Measurements from ENCODE around the gene TEAD1. TPM values are rescaled to one million over a fixed set of nuclear protein-coding genes. Genes with fewer than 3 reads are reported as not detected.

TEAD1 gene
- total and polyA plus RNA-seq, 2 donors (not counting 3 experiments of a cell fraction or from before 2014, with no cell fraction given): 15.3 to 49.0 TPM

GRCh38 chr11:12690663-12691062, 16.4 kb downstream of the TEAD1 start:
- CTCF ChIA-PET: interaction anchor here (2.0 kb wide), 1 partner anchor 12 kb away, joined by 7 read pairs; no protein-coding TSS in a partner anchor
- intact Hi-C loops (cut with micrococcal nuclease) (loop anchor here (5.0 to 10.0 kb wide), 3 partner anchors 358 to 716 kb away; no protein-coding TSS in a partner anchor), dilution Hi-C loops (cut with MboI; ENCODE audit: extremely low pct_ligation_motif_present, low sequenced_read_pairs) (no loop called here)
- H3K27me3 ChIP-seq (ENCODE audit: control insufficient read depth in 2 of 2, insufficient read depth in 2 of 2, low read length in 2 of 2): no peaks in the 10 kb centered on the region
- H3K9me3 ChIP-seq (replicated peaks; ENCODE audit: control insufficient read depth, insufficient read depth, low read length): no peaks in the 10 kb centered on the region
- DNase-seq (ENCODE audit: low read depth, low spot score): no peak
- H3K79me2 ChIP-seq (ENCODE audit: control insufficient read depth, insufficient read depth, low read length): peaks cover 60% of the 10 kb centered on the region
- no peaks in the 10 kb centered on the region for H4K20me1 ChIP-seq (replicated peaks; ENCODE audit: control insufficient read depth, extremely low read depth, insufficient read depth, low read length)
- peaks cover 62% of the 10 kb centered on the region for H3K4me1 ChIP-seq (ENCODE audit: control insufficient read depth, extremely low read depth, insufficient read depth, low read length)
- POLR2A ChIA-PET: no interaction called here
- H3K9ac ChIP-seq (replicated peaks; ENCODE audit: extremely low read depth, insufficient read depth, low read length): no peak overlapping the region
- TF ChIP-seq POLR2A (IDR thresholded peaks at IDR 0.05; ENCODE audit: low read depth, low read length): no peak
- TF ChIP-seq GATA2 (IDR thresholded peaks at IDR 0.05; ENCODE audit: insufficient read depth, insufficient read length, low read depth, low read length): no peak
- TF ChIP-seq FOS (IDR thresholded peaks at IDR 0.05; ENCODE audit: borderline replicate concordance, insufficient read depth, low read length): no peak
- TF ChIP-seq MYC (IDR thresholded peaks at IDR 0.05; ENCODE audit: low read depth, low read length): no peak
- no peaks in the 10 kb centered on the region for H3K9me1 ChIP-seq (replicated peaks; ENCODE audit: control insufficient read depth, extremely low read depth, insufficient read depth, low read length)
- no peak overlapping the region for H3K27ac ChIP-seq (ENCODE audit: insufficient read depth, low read depth, low read length)
- BruUV-seq (replicated peaks): no TSS peak
- H3K4me3 ChIP-seq (replicated peaks in 1 of 3; ENCODE audit: insufficient read depth in 1 of 3, low read depth in 1 of 3, low read length in 3 of 3): no peak overlapping the region
- FAIRE-seq: no peak
- H3K36me3 ChIP-seq (ENCODE audit: control insufficient read depth in 2 of 2, extremely low read depth in 1 of 2, insufficient read depth in 2 of 2, low read length in 2 of 2): no peaks in the 10 kb centered on the region
- no peak overlapping the region for H3K4me2 ChIP-seq (ENCODE audit: insufficient read depth, low read length)
- H2AFZ ChIP-seq (ENCODE audit: low read depth, low read length): no peak overlapping the region

DNA sequence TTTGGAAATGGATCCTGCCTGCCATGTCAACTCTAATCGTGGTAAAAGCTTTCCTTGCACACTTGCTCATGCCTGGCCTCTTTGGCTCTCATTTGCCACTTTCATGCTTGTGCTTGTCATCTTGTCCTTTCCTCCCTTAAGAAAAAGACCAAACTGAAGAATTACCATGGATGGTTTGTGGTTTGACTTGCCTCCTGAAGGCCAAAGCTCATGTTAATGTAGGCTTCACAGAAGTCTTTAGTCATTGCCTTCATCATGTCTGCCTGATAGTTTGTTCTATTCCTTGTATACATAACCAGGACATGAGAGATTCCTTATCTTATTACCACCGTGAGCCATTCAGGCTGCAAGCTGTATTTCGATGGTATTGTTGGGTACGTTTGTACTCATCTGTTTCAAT, 17.3 kb downstream of the TEAD1 start:
- no peak for TF ChIP-seq POLR2A (IDR thresholded peaks at IDR 0.05; ENCODE audit: low read depth, low read length)
- no peak for TF ChIP-seq FOS (IDR thresholded peaks at IDR 0.05; ENCODE audit: borderline replicate concordance, insufficient read depth, low read length)
- TF ChIP-seq JUN (IDR thresholded peaks at IDR 0.05; ENCODE audit: borderline replicate concordance, insufficient read depth, insufficient read length, low read depth): no peak
- TF ChIP-seq EZH2 (IDR thresholded peaks at IDR 0.05; ENCODE audit: borderline replicate concordance, low read depth, low read length, severe bottlenecking): no peak
- TF ChIP-seq POLR2AphosphoS5 (IDR thresholded peaks at IDR 0.05; ENCODE audit: insufficient read depth, low read depth, low read length): no peak
- TF ChIP-seq, protein P1, sequence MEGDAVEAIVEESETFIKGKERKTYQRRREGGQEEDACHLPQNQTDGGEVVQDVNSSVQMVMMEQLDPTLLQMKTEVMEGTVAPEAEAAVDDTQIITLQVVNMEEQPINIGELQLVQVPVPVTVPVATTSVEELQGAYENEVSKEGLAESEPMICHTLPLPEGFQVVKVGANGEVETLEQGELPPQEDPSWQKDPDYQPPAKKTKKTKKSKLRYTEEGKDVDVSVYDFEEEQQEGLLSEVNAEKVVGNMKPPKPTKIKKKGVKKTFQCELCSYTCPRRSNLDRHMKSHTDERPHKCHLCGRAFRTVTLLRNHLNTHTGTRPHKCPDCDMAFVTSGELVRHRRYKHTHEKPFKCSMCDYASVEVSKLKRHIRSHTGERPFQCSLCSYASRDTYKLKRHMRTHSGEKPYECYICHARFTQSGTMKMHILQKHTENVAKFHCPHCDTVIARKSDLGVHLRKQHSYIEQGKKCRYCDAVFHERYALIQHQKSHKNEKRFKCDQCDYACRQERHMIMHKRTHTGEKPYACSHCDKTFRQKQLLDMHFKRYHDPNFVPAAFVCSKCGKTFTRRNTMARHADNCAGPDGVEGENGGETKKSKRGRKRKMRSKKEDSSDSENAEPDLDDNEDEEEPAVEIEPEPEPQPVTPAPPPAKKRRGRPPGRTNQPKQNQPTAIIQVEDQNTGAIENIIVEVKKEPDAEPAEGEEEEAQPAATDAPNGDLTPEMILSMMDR (IDR thresholded peaks at IDR 0.05; ENCODE audit: extremely low read depth in 1 of 2, insufficient read depth in 1 of 2, low read depth in 1 of 2, low read length in 2 of 2): no peak
- no peak for TF ChIP-seq GATA2 (IDR thresholded peaks at IDR 0.05; ENCODE audit: insufficient read depth, insufficient read length, low read depth, low read length)
- no peak for TF ChIP-seq MYC (IDR thresholded peaks at IDR 0.05; ENCODE audit: low read depth, low read length)
- TF ChIP-seq, protein P2, sequence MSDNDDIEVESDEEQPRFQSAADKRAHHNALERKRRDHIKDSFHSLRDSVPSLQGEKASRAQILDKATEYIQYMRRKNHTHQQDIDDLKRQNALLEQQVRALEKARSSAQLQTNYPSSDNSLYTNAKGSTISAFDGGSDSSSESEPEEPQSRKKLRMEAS (IDR thresholded peaks at IDR 0.05; ENCODE audit: insufficient read depth, insufficient read length): no peak

More for the DNA sequence above, 17.3 kb downstream of the TEAD1 start:
- no peak overlapping the region for H3K4me2 ChIP-seq (ENCODE audit: insufficient read depth, low read length)
- intact Hi-C loops (cut with micrococcal nuclease): loop anchor here (5.0 to 10.0 kb wide), 3 partner anchors 359 to 717 kb away; no protein-coding TSS in a partner anchor
- H3K4me1 ChIP-seq (ENCODE audit: control insufficient read depth, extremely low read depth, insufficient read depth, low read length): peaks cover 62% of the 10 kb centered on the region
- no peak for DNase-seq (ENCODE audit: low read depth, low spot score)
- no peak overlapping the region for H3K4me3 ChIP-seq (replicated peaks in 1 of 3; ENCODE audit: insufficient read depth in 1 of 3, low read depth in 1 of 3, low read length in 3 of 3)
- ChIA-PET CTCF (interaction anchor here (0.7 to 2.3 kb wide), 11 partner anchors 9 to 403 kb away, joined by 3 to 9 read pairs (median 4); no protein-coding TSS in a partner anchor), POLR2A (no interaction called here)
- H3K27ac ChIP-seq (ENCODE audit: insufficient read depth, low read depth, low read length): no peak overlapping the region
- H3K9me3 ChIP-seq (replicated peaks; ENCODE audit: control insufficient read depth, insufficient read depth, low read length): no peaks in the 10 kb centered on the region
- no peak overlapping the region for H3K9ac ChIP-seq (replicated peaks; ENCODE audit: extremely low read depth, insufficient read depth, low read length)
- H4K20me1 ChIP-seq (replicated peaks; ENCODE audit: control insufficient read depth, extremely low read depth, insufficient read depth, low read length): no peaks in the 10 kb centered on the region
- no peak overlapping the region for H2AFZ ChIP-seq (ENCODE audit: low read depth, low read length)
- H3K27me3 ChIP-seq (ENCODE audit: control insufficient read depth in 2 of 2, insufficient read depth in 2 of 2, low read length in 2 of 2): no peaks in the 10 kb centered on the region
- no peak for FAIRE-seq
- H3K9me1 ChIP-seq (replicated peaks; ENCODE audit: control insufficient read depth, extremely low read depth, insufficient read depth, low read length): no peaks in the 10 kb centered on the region
- dilution Hi-C loops (cut with MboI; ENCODE audit: extremely low pct_ligation_motif_present, low sequenced_read_pairs): no loop called here
- peaks cover 66% of the 10 kb centered on the region for H3K79me2 ChIP-seq (ENCODE audit: control insufficient read depth, insufficient read depth, low read length)
- no peaks in the 10 kb centered on the region for H3K36me3 ChIP-seq (ENCODE audit: control insufficient read depth in 2 of 2, extremely low read depth in 1 of 2, insufficient read depth in 2 of 2, low read length in 2 of 2)
- no TSS peak for BruUV-seq (replicated peaks)
